GM19025 (cell line): ENCODE results near the gene NR2C1.
"Not testable (repeated sequence)": the region's sequence is repeated elsewhere in the genome, so short reads cannot be mapped to it uniquely, and the experiment has no call there.

Experiments
- ATAC-seq: cut with Tn5 transposase; IDR thresholded peaks from one replicate; pipeline ENCODE4 v1.9.1; 2021; ENCODE audit warnings: mild to moderate bottlenecking, low read depth, moderate library complexity; ENCODE audit not compliant: unreplicated experiment

Gene NR2C1

GRCh38 chr12:95004610-95005009 lies 68.8 kb downstream of the NR2C1 start:
- no peak for ATAC-seq

- no peak for ATAC-seq
Observed at GRCh38 chr12:95003921-95004272, 69.5 kb downstream of the NR2C1 start.

- peak; percentile 100 for ATAC-seq
Observed at GRCh38 chr12:95003213-95003920, 70.1 kb downstream of the NR2C1 start, which contains the start of gene NDUFA12. TSS of gene NDUFA12 (minus strand) at chr12:95003697. CDS start at chr12:95003680, 17 bp downstream.

GRCh38 chr12:95002754-95003153 lies 70.7 kb downstream of the NR2C1 start:
- no peak for ATAC-seq

- no peak for ATAC-seq
Observed at GRCh38 chr12:94998326-94998725, 75.1 kb downstream of the NR2C1 start.

- ATAC-seq: no peak
Observed at GRCh38 chr12:94997726-94998125, 75.7 kb downstream of the NR2C1 start.

- no peak for ATAC-seq
Observed at GRCh38 chr12:94997061-94997460, 76.4 kb downstream of the NR2C1 start.

GRCh38 chr12:94994312-94994711 lies 79.1 kb downstream of the NR2C1 start:
- ATAC-seq: no peak

- ATAC-seq: not testable (repeated sequence)
Observed at GRCh38 chr12:94993855-94994254, 79.6 kb downstream of the NR2C1 start.

- ATAC-seq: no peak
Observed at GRCh38 chr12:94990222-94990621, 83.2 kb downstream of the NR2C1 start.

GRCh38 chr12:94988471-94988870 lies 84.9 kb downstream of the NR2C1 start:
- ATAC-seq: no peak

GRCh38 chr12:94987801-94988200 lies 85.6 kb downstream of the NR2C1 start:
- no peak for ATAC-seq

- no peak for ATAC-seq
Observed at GRCh38 chr12:94987076-94987669, 86.2 kb downstream of the NR2C1 start.

- not testable (repeated sequence) for ATAC-seq
Observed at GRCh38 chr12:94985099-94985498, 88.3 kb downstream of the NR2C1 start.

GRCh38 chr12:94983321-94983720 lies 90.1 kb downstream of the NR2C1 start:
- no peak for ATAC-seq

- ATAC-seq: no peak
Observed at GRCh38 chr12:94982456-94982855, 91.0 kb downstream of the NR2C1 start.

GRCh38 chr12:94980577-94980976 lies 92.8 kb downstream of the NR2C1 start:
- no peak for ATAC-seq

- ATAC-seq: no peak
Observed at GRCh38 chr12:94979941-94980340, 93.5 kb downstream of the NR2C1 start.

- ATAC-seq: no peak
Observed at GRCh38 chr12:94977766-94978468, 95.5 kb downstream of the NR2C1 start.

GRCh38 chr12:94973221-94973620 lies 100.2 kb downstream of the NR2C1 start:
- ATAC-seq: no peak

- ATAC-seq: no peak
Observed at GRCh38 chr12:94972795-94973194, 100.6 kb downstream of the NR2C1 start.

GRCh38 chr12:94971923-94972322 lies 101.5 kb downstream of the NR2C1 start:
- no peak for ATAC-seq
